IPS-18c (cell line): ENCODE results near the gene MRPL33.
"Not testable (repeated sequence)": the region's sequence is repeated elsewhere in the genome, so short reads cannot be mapped to it uniquely, and the experiment has no call there.

Experiments used
- H3K4me3 ChIP-seq: 2 replicates; pipeline ENCODE4 v1.7.0; 2013; ENCODE audit warnings: low read depth, mild to moderate bottlenecking, low read length, moderate library complexity; ENCODE audit not compliant: insufficient read depth
- H3K9me3 ChIP-seq: one replicate; pipeline ENCODE4 v1.6.1; 2013; ENCODE audit warnings: mild to moderate bottlenecking, low read length, moderate library complexity; ENCODE audit not compliant: control insufficient read depth, insufficient read depth

The MRPL33 gene

GRCh38 chr2:27762951-27763906 lies 8.3 kb upstream of the MRPL33 start:
- H3K9me3 ChIP-seq, result no peaks in the 10 kb centered on the region
- no peak overlapping the region for H3K4me3 ChIP-seq

- H3K9me3 ChIP-seq, result no peaks in the 10 kb centered on the region
These were observed 7.6 kb upstream of the MRPL33 start for GRCh38 chr2:27763907-27764267.

DNA sequence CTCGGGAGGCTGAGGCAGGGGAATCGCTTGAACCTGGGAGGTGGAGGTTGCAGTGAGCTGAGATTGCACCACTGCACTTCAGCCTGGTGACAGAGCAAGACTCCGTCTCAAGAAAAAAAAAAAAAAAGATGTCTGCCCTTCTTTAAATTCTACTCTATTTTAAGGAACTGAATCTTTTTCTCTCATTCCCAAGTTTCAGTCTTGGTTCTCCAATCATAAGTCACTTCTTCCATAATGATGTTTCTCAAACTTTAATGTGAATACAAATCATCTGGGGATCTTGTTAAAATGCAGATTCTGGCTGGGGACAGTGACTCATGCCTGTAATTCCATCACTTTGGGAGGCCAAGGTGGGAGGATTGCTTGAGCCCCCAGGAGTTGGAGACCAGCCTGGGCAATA lies 7.0 kb upstream of the MRPL33 start:
- not testable (repeated sequence) for H3K4me3 ChIP-seq, H3K9me3 ChIP-seq

More at GRCh38 chr2:27763907-27764267, 7.6 kb upstream of the MRPL33 start:
- no peak overlapping the region for H3K4me3 ChIP-seq

- Histone ChIP-seq H3K9me3 (no peaks in the 10 kb centered on the region), H3K4me3 (no peak overlapping the region; the same call in 1 of the 2 replicates)
These were observed 5.8 kb upstream of the MRPL33 start for GRCh38 chr2:27765621-27766286.

DNA sequence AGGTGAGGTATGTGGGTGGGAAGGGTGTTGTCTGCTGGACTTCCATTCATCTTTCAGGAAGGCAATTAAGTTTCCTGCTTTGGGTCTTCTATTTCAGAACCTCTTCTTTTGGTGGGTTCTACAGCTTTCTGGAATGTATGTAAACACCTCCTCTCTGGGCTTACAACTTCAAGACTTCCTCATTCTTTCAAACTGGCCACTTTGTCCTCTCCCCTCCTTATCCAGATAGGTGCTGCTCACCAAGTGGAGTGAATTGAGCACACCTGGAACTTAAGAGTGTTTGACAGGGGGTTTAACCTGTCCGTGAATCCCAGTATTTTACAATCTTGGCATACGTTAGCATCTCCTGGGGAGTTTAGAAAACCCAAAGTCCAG lies 5.2 kb upstream of the MRPL33 start:
- no peaks in the 10 kb centered on the region for H3K9me3 ChIP-seq
- H3K4me3 ChIP-seq, result no peak overlapping the region; the same call in 1 of the 2 replicates

DNA sequence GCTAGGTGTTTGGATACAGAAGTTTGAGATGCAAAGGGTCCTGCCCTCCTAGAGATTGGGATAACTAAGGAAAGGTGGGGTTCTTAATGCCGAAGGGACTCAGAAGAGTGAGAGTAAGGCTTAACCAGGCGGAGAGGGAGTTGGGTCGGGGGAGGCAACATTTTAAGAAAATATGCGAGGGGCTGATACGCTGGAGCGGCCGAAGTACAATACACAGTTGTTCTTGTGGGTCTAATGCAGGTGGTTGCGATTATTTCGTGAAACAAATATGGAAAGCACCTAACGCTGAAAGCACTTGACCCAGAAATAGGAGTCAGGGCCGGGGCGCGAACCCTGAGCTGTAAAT lies 344 bp upstream of the MRPL33 start:
- Histone ChIP-seq H3K4me3 (peak overlapping the region; percentile 87), H3K9me3 (no peaks in the 10 kb centered on the region)

DNA sequence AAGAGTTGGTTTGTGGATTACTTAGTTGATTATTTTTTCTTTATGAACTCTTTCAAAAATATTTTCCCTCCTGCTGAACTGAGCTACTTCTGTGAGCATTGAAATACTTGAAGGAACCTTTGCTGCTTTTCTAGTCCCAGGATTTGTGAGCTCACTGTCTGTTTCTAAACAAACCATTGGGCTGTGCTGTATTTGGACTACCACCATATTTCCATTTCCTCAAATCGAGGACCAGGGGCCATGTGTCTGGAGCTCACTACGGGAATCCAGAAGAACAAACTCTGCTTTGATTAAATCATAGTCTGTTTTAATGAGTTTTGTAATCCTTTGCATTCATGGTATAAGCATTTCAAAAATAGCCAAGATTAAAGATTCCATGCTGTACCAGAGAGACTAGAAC lies 1.3 kb downstream of the MRPL33 start:
- Histone ChIP-seq H3K9me3 (no peaks in the 10 kb centered on the region), H3K4me3 (no peak overlapping the region)

- Histone ChIP-seq H3K4me3 (no peak overlapping the region), H3K9me3 (no peaks in the 10 kb centered on the region)
These were observed 2.4 kb downstream of the MRPL33 start for GRCh38 chr2:27773959-27774358.

GRCh38 chr2:27776097-27776496 lies 4.6 kb downstream of the MRPL33 start:
- no peaks in the 10 kb centered on the region for H3K9me3 ChIP-seq
- no peak overlapping the region for H3K4me3 ChIP-seq

GRCh38 chr2:27776696-27777095 lies 5.2 kb downstream of the MRPL33 start:
- H3K4me3 ChIP-seq, result no peak overlapping the region
- H3K9me3 ChIP-seq, result no peaks in the 10 kb centered on the region

- Histone ChIP-seq H3K4me3 (no peak overlapping the region), H3K9me3 (no peaks in the 10 kb centered on the region)
These were observed 8.0 kb downstream of the MRPL33 start for GRCh38 chr2:27779417-27780055.

- H3K9me3 ChIP-seq, result no peaks in the 10 kb centered on the region
- H3K4me3 ChIP-seq, result no peak overlapping the region
These were observed 10.0 kb downstream of the MRPL33 start for GRCh38 chr2:27781496-27781895.

DNA sequence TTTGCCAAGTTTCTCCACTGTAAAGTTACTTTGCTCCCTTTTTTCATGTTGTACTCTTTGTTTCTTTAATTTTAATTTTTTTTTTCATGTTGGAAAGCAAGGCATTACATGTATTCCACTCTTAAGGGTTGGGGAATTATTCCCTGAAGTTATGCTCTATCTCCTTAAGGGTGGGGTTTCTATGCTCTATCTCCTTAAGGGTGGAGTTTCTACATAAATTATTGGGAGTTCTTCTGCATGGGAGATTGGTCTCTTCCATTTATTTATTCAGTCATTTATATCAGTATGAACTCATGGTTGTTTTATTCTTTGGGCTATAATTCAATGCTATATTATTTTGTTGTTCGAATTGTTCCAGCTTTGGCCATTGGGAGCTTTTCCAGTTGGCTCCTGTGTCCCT lies 11.2 kb downstream of the MRPL33 start:
- no peak overlapping the region for H3K4me3 ChIP-seq
- H3K9me3 ChIP-seq, result no peaks in the 10 kb centered on the region

GRCh38 chr2:27790796-27791195 lies 19.3 kb downstream of the MRPL33 start:
- H3K4me3 ChIP-seq, result no peak overlapping the region

DNA sequence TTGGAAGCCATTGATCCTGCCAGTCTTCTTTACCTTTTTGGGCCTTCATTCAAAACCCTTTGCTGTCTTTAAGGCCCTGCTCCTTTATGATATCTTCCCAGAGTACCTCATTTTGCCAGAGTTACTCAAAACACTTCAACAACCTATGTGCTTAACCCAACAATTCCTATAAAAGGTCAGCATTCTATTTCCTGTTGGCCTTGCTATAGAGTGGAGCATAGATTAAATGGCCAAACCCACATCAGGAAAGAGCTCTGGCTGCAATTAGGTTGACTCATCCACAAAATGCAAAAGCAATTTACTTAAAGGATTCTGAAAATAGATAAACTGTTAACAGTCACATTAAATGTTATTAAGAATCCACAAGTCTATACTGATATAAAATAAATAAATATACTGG lies 21.2 kb downstream of the MRPL33 start:
- Histone ChIP-seq H3K9me3 (no peaks in the 10 kb centered on the region), H3K4me3 (no peak overlapping the region)

More at GRCh38 chr2:27790796-27791195, 19.3 kb downstream of the MRPL33 start:
- no peaks in the 10 kb centered on the region for H3K9me3 ChIP-seq

- Histone ChIP-seq H3K9me3 (no peaks in the 10 kb centered on the region), H3K4me3 (no peak overlapping the region)
These were observed 23.7 kb downstream of the MRPL33 start for GRCh38 chr2:27795093-27795834.

- H3K9me3 ChIP-seq, result no peaks in the 10 kb centered on the region
These were observed 24.4 kb downstream of the MRPL33 start for GRCh38 chr2:27795868-27796277.

More at GRCh38 chr2:27795868-27796277, 24.4 kb downstream of the MRPL33 start:
- no peak overlapping the region for H3K4me3 ChIP-seq
